ENCODE measurements around the gene LSMEM2.

DNA sequence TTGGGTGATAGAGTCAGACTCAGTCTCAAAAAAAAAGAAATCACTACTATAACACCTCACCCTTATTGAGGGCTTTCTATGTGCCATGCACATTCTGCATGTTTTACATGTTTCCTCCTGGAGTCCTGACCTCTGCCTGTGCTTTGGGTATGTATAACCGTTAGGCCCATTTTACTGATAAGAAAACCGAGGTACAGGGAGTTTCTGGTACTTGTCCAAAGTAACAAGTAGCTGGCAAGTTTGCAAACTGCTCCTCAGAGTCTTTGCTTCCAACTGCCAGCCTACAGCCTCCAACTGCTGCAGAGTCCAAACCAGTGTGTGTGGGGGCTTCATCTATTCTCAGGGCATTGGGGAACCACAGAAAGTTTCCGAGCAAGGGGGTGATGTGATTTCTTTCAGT is 46.6 kb upstream of the LSMEM2 start:
- TF ChIP-seq NFE2L1 (tag; IDR thresholded peaks at IDR 0.05; ENCODE audit: borderline replicate concordance, low read depth): no peak
- TF ChIP-seq, protein P1, sequence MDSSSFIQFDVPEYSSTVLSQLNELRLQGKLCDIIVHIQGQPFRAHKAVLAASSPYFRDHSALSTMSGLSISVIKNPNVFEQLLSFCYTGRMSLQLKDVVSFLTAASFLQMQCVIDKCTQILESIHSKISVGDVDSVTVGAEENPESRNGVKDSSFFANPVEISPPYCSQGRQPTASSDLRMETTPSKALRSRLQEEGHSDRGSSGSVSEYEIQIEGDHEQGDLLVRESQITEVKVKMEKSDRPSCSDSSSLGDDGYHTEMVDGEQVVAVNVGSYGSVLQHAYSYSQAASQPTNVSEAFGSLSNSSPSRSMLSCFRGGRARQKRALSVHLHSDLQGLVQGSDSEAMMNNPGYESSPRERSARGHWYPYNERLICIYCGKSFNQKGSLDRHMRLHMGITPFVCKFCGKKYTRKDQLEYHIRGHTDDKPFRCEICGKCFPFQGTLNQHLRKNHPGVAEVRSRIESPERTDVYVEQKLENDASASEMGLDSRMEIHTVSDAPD (CRISPR knock-in tag; IDR thresholded peaks at IDR 0.05): no peak
